HEK293T (cell line): ENCODE measurements around the gene BSG.
"Not testable (repeated sequence)": the region's sequence is repeated elsewhere in the genome, so short reads cannot be mapped to it uniquely, and the experiment has no call there.

Experiments
- CTCF ChIA-PET: fragments of 350-600 bp; formaldehyde crosslinking; extraction: SDS; loops from one replicate; lab custom pipeline; 2021; ENCODE audit warnings: antibody characterized with exemption, inconsistent platforms; lab: Yijun Ruan, JAX
- POLR2A ChIA-PET: fragments of 350-600 bp; formaldehyde crosslinking; extraction: SDS; loops from one replicate; lab custom pipeline; 2020; ENCODE audit warnings: antibody characterized with exemption, inconsistent platforms; lab: Yijun Ruan, JAX
- DNase-seq: peaks from one replicate; pipeline ENCODE4 v3.0.0; 2012; ENCODE audit warnings: mixed read lengths; ENCODE audit errors: extremely low spot score
- ARNT ChIP-seq: fragments of 450-650 bp; IDR thresholded peaks from 2 replicates; pipeline ENCODE4 v1.6.1; 2017; ENCODE audit warnings: mild to moderate bottlenecking
- BHLHE40 ChIP-seq: fragments of 450-650 bp; IDR thresholded peaks from 2 replicates; pipeline ENCODE4 v1.6.1; 2016; ENCODE audit warnings: mild to moderate bottlenecking, moderate library complexity, borderline replicate concordance
- CTBP1 ChIP-seq: fragments of 450-650 bp; IDR thresholded peaks from 2 replicates; pipeline ENCODE4 v1.6.1; 2016; ENCODE audit warnings: borderline replicate concordance
- ELF4 ChIP-seq: fragments of 450-650 bp; IDR thresholded peaks from 2 replicates; pipeline ENCODE4 v1.6.1; 2017; ENCODE audit warnings: antibody characterized with exemption
- FOXA1 ChIP-seq: fragments of 450-650 bp; IDR thresholded peaks from 2 replicates; pipeline ENCODE4 v1.6.1; 2016; ENCODE audit warnings: mild to moderate bottlenecking
- FOXK2 ChIP-seq: fragments of 450-650 bp; IDR thresholded peaks from 2 replicates; pipeline ENCODE4 v1.6.1; 2016; ENCODE audit warnings: mild to moderate bottlenecking
- FOXM1 ChIP-seq: fragments of 450-650 bp; IDR thresholded peaks from 2 replicates; pipeline ENCODE4 v1.6.1; 2017; ENCODE audit warnings: mild to moderate bottlenecking, borderline replicate concordance
- HDGF ChIP-seq: fragments of 450-650 bp; IDR thresholded peaks from 2 replicates; pipeline ENCODE4 v1.6.1; 2017; ENCODE audit warnings: antibody characterized with exemption, borderline replicate concordance
- L3MBTL2 ChIP-seq: fragments of 450-650 bp; conservative IDR thresholded peaks from 2 replicates; pipeline ENCODE4 v1.6.1; 2016; ENCODE audit warnings: mild to moderate bottlenecking
- LEF1 ChIP-seq: fragments of 450-650 bp; IDR thresholded peaks from 2 replicates; pipeline ENCODE4 v1.6.1; 2017; ENCODE audit warnings: mild to moderate bottlenecking, borderline replicate concordance
- NFRKB ChIP-seq: fragments of 450-650 bp; IDR thresholded peaks from 2 replicates; pipeline ENCODE4 v1.6.1; 2016; ENCODE audit warnings: mild to moderate bottlenecking, moderate library complexity
- SP1 ChIP-seq: fragments of 450-650 bp; IDR thresholded peaks from 2 replicates; pipeline ENCODE4 v1.6.1; 2017
- SUZ12 ChIP-seq: fragments of 450-650 bp; IDR thresholded peaks from 2 replicates; pipeline ENCODE4 v1.6.1; 2016; ENCODE audit warnings: mild to moderate bottlenecking
- TARDBP ChIP-seq: fragments of 450-650 bp; IDR thresholded peaks from 2 replicates; pipeline ENCODE4 v1.6.1; 2016
- ZNF384 ChIP-seq: fragments of 450-650 bp; IDR thresholded peaks from 2 replicates; pipeline ENCODE4 v1.6.1; 2016
- TF ChIP-seq, protein P1 (sequence below): fragments of 450-650 bp; IDR thresholded peaks from 2 replicates; pipeline ENCODE4 v1.6.1; 2016

Gene BSG

DNA sequence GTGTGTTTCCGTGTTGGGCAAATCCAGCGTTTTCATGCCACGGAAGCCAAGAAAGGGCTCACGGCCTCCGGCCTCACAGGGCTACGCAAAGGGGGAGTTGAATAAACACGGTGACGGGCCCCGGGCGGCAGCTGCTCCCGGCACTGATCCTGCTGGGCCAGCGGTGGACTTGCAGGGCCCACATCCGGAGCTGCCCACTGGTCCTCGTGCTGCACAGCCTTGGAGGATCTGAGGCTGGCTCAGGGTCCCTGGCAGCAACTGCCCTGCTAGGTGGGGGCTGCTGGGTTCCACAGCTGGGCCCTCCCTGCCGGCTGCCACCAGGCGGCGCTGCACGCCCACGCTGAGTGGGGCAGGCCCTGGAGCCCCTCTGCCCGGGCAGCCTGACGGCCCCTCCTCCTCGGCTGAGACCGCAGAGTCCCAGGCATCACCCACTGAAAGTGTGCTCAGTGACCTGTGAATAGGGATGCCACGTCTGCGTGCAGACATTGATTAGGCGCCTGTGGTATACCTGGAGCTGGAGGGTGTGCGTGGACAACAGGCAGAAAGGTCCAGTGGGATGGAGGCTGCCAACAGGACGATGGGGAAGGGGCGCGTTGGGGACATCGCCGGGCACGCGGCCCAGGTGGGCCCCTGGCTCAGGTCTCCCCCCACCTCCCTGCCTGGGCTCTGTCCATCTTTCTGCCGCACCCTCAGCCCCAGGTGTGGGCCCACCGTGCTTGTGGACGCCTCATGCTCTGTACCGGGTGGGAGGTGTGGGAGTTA, 12.0 kb downstream of the BSG start:
- DNase-seq, result peak; percentile 77
- POLR2A ChIA-PET, result interaction anchor here (1.7 kb wide), 1 partner anchor 10 kb away, joined by 4 read pairs; no protein-coding TSS in a partner anchor
- TF ChIP-seq ZNF384 (no peak), HDGF (no peak), SUZ12 (no peak), FOXM1 (peak; percentile 22; the same call in 1 of the 2 replicates), TARDBP (peak; percentile 90), ARNT (no peak), CTBP1 (no peak), L3MBTL2 (no peak), ELF4 (no peak), LEF1 (no peak), BHLHE40 (no peak), FOXK2 (no peak)
- TF ChIP-seq, protein P1, sequence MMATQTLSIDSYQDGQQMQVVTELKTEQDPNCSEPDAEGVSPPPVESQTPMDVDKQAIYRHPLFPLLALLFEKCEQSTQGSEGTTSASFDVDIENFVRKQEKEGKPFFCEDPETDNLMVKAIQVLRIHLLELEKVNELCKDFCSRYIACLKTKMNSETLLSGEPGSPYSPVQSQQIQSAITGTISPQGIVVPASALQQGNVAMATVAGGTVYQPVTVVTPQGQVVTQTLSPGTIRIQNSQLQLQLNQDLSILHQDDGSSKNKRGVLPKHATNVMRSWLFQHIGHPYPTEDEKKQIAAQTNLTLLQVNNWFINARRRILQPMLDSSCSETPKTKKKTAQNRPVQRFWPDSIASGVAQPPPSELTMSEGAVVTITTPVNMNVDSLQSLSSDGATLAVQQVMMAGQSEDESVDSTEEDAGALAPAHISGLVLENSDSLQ, result no peak
- CTCF ChIA-PET, result no interaction called here

GRCh38 chr19:585146-585545, 12.8 kb downstream of the BSG start:
- CTCF ChIA-PET, DNase-seq: not testable (repeated sequence)
- POLR2A ChIA-PET, result interaction anchor here (1.7 kb wide), 1 partner anchor 10 kb away, joined by 4 read pairs; no protein-coding TSS in a partner anchor

DNA sequence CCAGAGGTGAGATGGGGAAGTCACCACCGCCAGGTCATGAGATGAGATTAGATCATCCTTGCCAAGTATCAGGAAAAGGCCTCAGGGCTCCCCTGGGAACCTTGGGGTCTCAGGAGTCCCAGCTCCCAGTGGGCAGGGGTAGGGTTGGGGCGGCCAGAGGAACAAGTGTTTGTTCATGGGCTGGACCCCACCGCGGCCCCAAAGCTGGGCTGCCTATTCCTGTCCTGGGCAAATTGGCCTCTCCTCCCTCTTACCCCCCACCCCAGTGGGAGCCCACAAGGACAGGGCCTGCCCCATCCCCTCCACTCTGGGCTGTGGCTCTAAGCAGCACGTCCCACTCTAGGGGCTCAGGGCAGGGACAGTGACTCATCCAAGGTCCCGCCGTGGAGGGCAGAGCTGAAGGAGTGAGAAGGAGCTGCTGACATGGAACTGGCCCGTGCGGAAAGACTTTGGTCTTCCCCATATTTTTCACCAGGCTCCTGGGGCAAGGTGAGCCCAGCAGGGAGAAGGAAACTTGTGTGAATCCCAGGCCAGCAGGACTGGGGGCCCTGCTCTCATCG, 13.2 kb downstream of the BSG start:
- CTCF ChIA-PET, result interaction anchor here (0.7 to 0.8 kb wide), 2 partner anchors 43 to 102 kb away, joined by 3 to 4 read pairs; no protein-coding TSS in a partner anchor
- POLR2A ChIA-PET, result interaction anchor here (0.8 kb wide), 1 partner anchor 78 kb away, joined by 3 read pairs; no protein-coding TSS in a partner anchor
- no peak for TF ChIP-seq BHLHE40
- no peak for TF ChIP-seq HDGF
- no peak for TF ChIP-seq CTBP1
- no peak for TF ChIP-seq FOXK2
- TF ChIP-seq ELF4, result no peak
- TF ChIP-seq ARNT, result no peak
- TF ChIP-seq FOXA1, result no peak
- TF ChIP-seq, protein P1, result no peak
- no peak for TF ChIP-seq SUZ12
- TF ChIP-seq TARDBP, result no peak
- DNase-seq, result no peak

GRCh38 chr19:588093-588740, 15.8 kb downstream of the BSG start:
- POLR2A ChIA-PET, result interaction anchor here (0.7 to 1.1 kb wide), 2 partner anchors 14 to 149 kb away, joined by 3 to 4 read pairs; no protein-coding TSS in a partner anchor

DNA sequence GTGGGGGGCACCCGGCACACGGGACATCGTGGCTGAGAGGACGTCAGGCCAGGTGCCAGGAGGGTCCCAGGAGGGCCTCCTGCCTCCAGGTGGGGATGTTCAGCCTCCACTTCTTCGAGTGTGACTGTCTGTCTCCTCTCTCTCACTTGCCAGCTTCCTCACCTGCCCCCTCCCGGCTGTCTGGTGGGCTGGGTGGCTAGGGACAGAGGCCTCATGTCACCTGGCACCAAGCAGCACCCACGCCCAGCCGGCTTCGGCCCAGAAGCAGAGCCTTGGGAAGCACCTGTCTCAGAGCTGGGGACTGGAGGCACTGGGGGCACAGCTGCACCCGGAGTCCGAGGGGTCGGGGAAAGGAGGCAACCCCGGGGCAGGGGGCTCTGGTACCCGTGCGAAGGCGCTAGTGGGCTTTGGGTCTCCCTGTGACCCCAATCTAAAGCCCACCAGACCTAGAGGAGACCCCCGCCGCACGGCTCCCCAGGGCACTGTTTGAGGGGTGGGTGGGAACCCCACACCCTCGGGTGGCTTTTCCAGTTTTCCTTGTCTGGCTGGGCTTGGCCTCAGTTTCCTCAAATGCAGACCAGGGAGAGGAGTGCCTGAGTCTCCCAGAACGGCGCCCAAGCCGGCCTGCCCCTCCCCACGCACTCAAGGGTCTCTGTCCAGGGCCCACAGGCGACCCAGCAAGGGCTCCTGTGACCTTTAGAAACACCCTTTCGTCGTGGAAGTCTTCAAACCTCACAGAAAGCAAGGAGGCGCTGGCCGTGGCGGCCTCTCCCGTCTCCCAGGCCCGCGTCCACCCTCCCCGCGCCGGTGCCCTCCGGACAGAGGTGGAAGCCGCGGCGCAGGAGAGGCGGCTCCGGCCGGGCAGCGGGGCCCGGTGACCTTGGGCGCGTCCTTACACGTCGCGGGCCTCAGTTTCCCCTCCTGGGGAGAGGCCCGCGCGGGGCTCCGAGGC, 16.6 kb downstream of the BSG start:
- TF ChIP-seq HDGF (no peak), SP1 (no peak), FOXM1 (no peak), LEF1 (no peak), ARNT (no peak), CTBP1 (no peak), FOXA1 (no peak), NFRKB (no peak), BHLHE40 (no peak), TARDBP (no peak), FOXK2 (no peak), ELF4 (no peak), SUZ12 (no peak), L3MBTL2 (no peak), ZNF384 (no peak)
- TF ChIP-seq, protein P1, result no peak
- ChIA-PET POLR2A (interaction anchor here (0.7 to 1.1 kb wide), 2 partner anchors 14 to 148 kb away, joined by 3 to 4 read pairs; no protein-coding TSS in a partner anchor), CTCF (no interaction called here)
- no peak for DNase-seq

More at GRCh38 chr19:588093-588740, 15.8 kb downstream of the BSG start:
- TF ChIP-seq LEF1 (no peak), CTBP1 (peak; percentile 11; the same call in 1 of the 2 replicates)
- CTCF ChIA-PET, result interaction anchor here (0.6 kb wide), 1 partner anchor 108 kb away, joined by 3 read pairs; no protein-coding TSS in a partner anchor
- peak; percentile 79 for DNase-seq
